HCT116 (cell line): Measurements from ENCODE around the gene ITPK1. TPM values are rescaled to one million over a fixed set of nuclear protein-coding genes. Genes with fewer than 3 reads are reported as not detected.

Experiments
- ATAC-seq: fragments of 200-7000 bp; cut with Tn5 transposase; 2 replicates; pipeline ENCODE4 v1.9.1; 2020; ENCODE audit warnings: mild to moderate bottlenecking, moderate library complexity
- BruUV-seq: library from RNA; stranded (reverse); fragments of 400-500 nt; replicated peaks from 2 replicates; lab custom pipeline; 2021; lab: Mats Ljungman, UMichigan
- CTCF ChIA-PET: fragments of 300-600 bp; sonication (Branson Sonifier 250); formaldehyde crosslinking; loops from one replicate; lab custom pipeline; 2021; ENCODE audit warnings: antibody characterized with exemption; lab: Charles Lee
- POLR2A ChIA-PET: fragments of 300-600, 350-600 bp; sonication (Branson Sonifier 250); formaldehyde crosslinking; loops from one replicate; lab custom pipeline; 2021; ENCODE audit warnings: antibody characterized with exemption; lab: Charles Lee
- RAD21 ChIA-PET, 2 experiments: fragments of 300-600 bp; sonication (Branson Sonifier 250); formaldehyde crosslinking; loops; one replicate each; lab custom pipeline; 2023; ENCODE audit warnings: low total read pairs in 2 of 2; ENCODE audit not compliant: uncharacterized antibody in 2 of 2, unreplicated experiment in 2 of 2, low non-redundant PET in 1 of 2; lab: Charles Lee
- DNase-seq: peaks from one replicate; pipeline ENCODE4 v3.0.0-alpha.2; 2010; ENCODE audit warnings: low read depth, low spot score
- H2AFZ ChIP-seq: fragments of 200-600 bp; shearing (Covaris generic), sonication (generic); 2 replicates; pipeline ENCODE4 v1.6.1; 2017; ENCODE audit warnings: low read depth, mixed run types, mixed read lengths, antibody characterized with exemption, low read length; ENCODE audit not compliant: poor library complexity, severe bottlenecking
- H3K27ac ChIP-seq: 2 replicates; pipeline ENCODE4 v1.5.1; 2012; ENCODE audit warnings: low read depth, low read length
- H3K27me3 ChIP-seq: fragments of 200-600 bp; sonication (generic); 2 replicates; pipeline ENCODE4 v1.6.1; 2016; ENCODE audit warnings: mixed run types, low read length, mixed read lengths; ENCODE audit not compliant: insufficient read depth
- H3K36me3 ChIP-seq, 2 experiments: fragments of 200-500 bp in 1 of 2; fragments of 200-600 bp in 1 of 2; sonication (Bioruptor generic) in 1 of 2; sonication (generic) in 1 of 2; 2 replicates each; pipeline versions ENCODE4 v1.5.1 to v1.6.1; 2014 to 2016; ENCODE audit warnings: low read length in 2 of 2, inconsistent platforms in 1 of 2, mixed read lengths in 1 of 2, mixed run types in 1 of 2; ENCODE audit not compliant: insufficient read depth in 2 of 2, control insufficient read depth in 1 of 2
- H3K4me1 ChIP-seq, 2 experiments: fragments of 200-600 bp in 1 of 2; sonication (generic) in 1 of 2; 2 replicates each; pipeline versions ENCODE4 v1.5.1 to v1.6.1; 2012 to 2017; ENCODE audit warnings: low read length in 2 of 2, inconsistent platforms in 1 of 2, mild to moderate bottlenecking in 1 of 2, mixed read lengths in 1 of 2, mixed run types in 1 of 2, moderate library complexity in 1 of 2; ENCODE audit not compliant: insufficient read depth in 2 of 2, control insufficient read depth in 1 of 2
- H3K4me2 ChIP-seq: fragments of 200-600 bp; sonication (generic); 2 replicates; pipeline ENCODE4 v1.6.1; 2017; ENCODE audit warnings: mixed run types, low read length, mixed read lengths
- H3K4me3 ChIP-seq, 2 experiments: fragments of 200-600 bp in 1 of 2; sonication (generic) in 1 of 2; replicated peaks in 1 of 2; 2 replicates each; pipeline ENCODE4 v1.5.1; 2011 to 2016; ENCODE audit warnings: low read length in 2 of 2, control low read depth in 1 of 2, low read depth in 1 of 2, mild to moderate bottlenecking in 1 of 2, mixed read lengths in 1 of 2, mixed run types in 1 of 2
- H3K79me2 ChIP-seq: fragments of 200-600 bp; sonication (generic); 2 replicates; pipeline ENCODE4 v1.6.1; 2017; ENCODE audit warnings: mild to moderate bottlenecking, mixed run types, low read length, moderate library complexity, mixed read lengths; ENCODE audit not compliant: insufficient read depth
- H3K9ac ChIP-seq: fragments of 200-600 bp; sonication (generic); 2 replicates; pipeline ENCODE4 v1.6.1; 2016; ENCODE audit warnings: low read length, mixed read lengths
- H3K9me2 ChIP-seq: fragments of 200-600 bp; sonication (generic), shearing (Covaris generic); 2 replicates; pipeline ENCODE4 v1.6.1; 2017; ENCODE audit warnings: mixed run types, mild to moderate bottlenecking, moderate library complexity; ENCODE audit not compliant: insufficient read depth
- H3K9me3 ChIP-seq, 2 experiments: fragments of 200-500 bp in 1 of 2; fragments of 200-600 bp in 1 of 2; sonication (Bioruptor generic) in 1 of 2; sonication (generic) in 1 of 2; 2 replicates each; pipeline ENCODE4 v1.6.1; 2014 to 2017; ENCODE audit warnings: low read length in 2 of 2, mixed read lengths in 2 of 2, inconsistent platforms in 1 of 2, low read depth in 1 of 2, mild to moderate bottlenecking in 1 of 2, mixed run types in 1 of 2, moderate library complexity in 1 of 2; ENCODE audit not compliant: control insufficient read depth in 1 of 2, insufficient read depth in 1 of 2
- H4K20me1 ChIP-seq: fragments of 200-600 bp; sonication (generic), shearing (Covaris generic); 2 replicates; pipeline ENCODE4 v1.6.1; 2017; ENCODE audit warnings: mixed run types, mild to moderate bottlenecking, moderate library complexity; ENCODE audit not compliant: insufficient read depth
- CEBPB ChIP-seq: IDR thresholded peaks from 2 replicates; pipeline ENCODE4 v1.6.1; 2012; ENCODE audit warnings: low read depth
- ELF1 ChIP-seq: IDR thresholded peaks from 2 replicates; pipeline ENCODE4 v1.6.1; 2012; ENCODE audit warnings: low read depth, borderline replicate concordance
- JUND ChIP-seq: IDR thresholded peaks from 2 replicates; pipeline ENCODE4 v1.6.1; 2012
- REST ChIP-seq: IDR thresholded peaks from 2 replicates; pipeline ENCODE4 v1.6.1; 2012; ENCODE audit warnings: low read depth
- SIN3A ChIP-seq: IDR thresholded peaks from 2 replicates; pipeline ENCODE4 v1.6.1; 2012; ENCODE audit warnings: low read depth
- TCF7L2 ChIP-seq: IDR thresholded peaks from 2 replicates; pipeline ENCODE4 v1.7.0; 2011; ENCODE audit warnings: borderline replicate concordance, inconsistent platforms; ENCODE audit not compliant: insufficient read depth, insufficient read length; ENCODE audit errors: extremely low read depth
- ZNF274 ChIP-seq: fragments of 200-500 bp; sonication (Bioruptor generic); IDR thresholded peaks from 2 replicates; pipeline ENCODE4 v1.6.1; 2014; ENCODE audit warnings: mild to moderate bottlenecking, low read depth, low read length, inconsistent platforms
- intact Hi-C: fragments of 100-400 bp; cut with micrococcal nuclease; formaldehyde crosslinking; loops from 2 replicates; pipeline ENCODE4 v1.10.0; 2022
- total RNA-seq: library from RNA; stranded (reverse); gene quantifications from one replicate; pipeline ENCODE4 v1.2.1, GENCODE V29; 2021; ENCODE audit not compliant: unreplicated experiment
- TF ChIP-seq, protein P1 (sequence below): IDR thresholded peaks from 2 replicates; pipeline ENCODE4 v1.6.1; 2011; ENCODE audit warnings: mild to moderate bottlenecking, low read length, moderate library complexity; ENCODE audit not compliant: insufficient replicate concordance; ENCODE audit errors: extremely low read depth

The ITPK1 gene
- total RNA-seq, 1 experiment from 2014 or later = 70.2 TPM

- no peaks in the 10 kb centered on the region for H3K79me2 ChIP-seq
- no peak overlapping the region for H2AFZ ChIP-seq
- no peaks in the 10 kb centered on the region for H4K20me1 ChIP-seq
- H3K9me2 ChIP-seq = no peaks in the 10 kb centered on the region
- intact Hi-C loops = loop anchor here (10.0 kb wide), 1 partner anchor 948 kb away; no protein-coding TSS in a partner anchor
- RAD21 ChIA-PET = no interaction called here
- no peak for ATAC-seq
- H3K36me3 ChIP-seq = peaks cover 0 to 5% of the 10 kb centered on the region in 2 experiments; a peak in 2 of 4 replicates
- no peak overlapping the region for H3K4me3 ChIP-seq
- CTCF ChIA-PET = no interaction called here
- no peak overlapping the region for H3K27ac ChIP-seq
- H3K9me3 ChIP-seq = no peaks in the 10 kb centered on the region
- TF ChIP-seq SIN3A (no peak), REST (no peak), CEBPB (no peak), ELF1 (no peak), TCF7L2 (no peak), ZNF274 (no peak), JUND (no peak)
- TF ChIP-seq, protein P1, sequence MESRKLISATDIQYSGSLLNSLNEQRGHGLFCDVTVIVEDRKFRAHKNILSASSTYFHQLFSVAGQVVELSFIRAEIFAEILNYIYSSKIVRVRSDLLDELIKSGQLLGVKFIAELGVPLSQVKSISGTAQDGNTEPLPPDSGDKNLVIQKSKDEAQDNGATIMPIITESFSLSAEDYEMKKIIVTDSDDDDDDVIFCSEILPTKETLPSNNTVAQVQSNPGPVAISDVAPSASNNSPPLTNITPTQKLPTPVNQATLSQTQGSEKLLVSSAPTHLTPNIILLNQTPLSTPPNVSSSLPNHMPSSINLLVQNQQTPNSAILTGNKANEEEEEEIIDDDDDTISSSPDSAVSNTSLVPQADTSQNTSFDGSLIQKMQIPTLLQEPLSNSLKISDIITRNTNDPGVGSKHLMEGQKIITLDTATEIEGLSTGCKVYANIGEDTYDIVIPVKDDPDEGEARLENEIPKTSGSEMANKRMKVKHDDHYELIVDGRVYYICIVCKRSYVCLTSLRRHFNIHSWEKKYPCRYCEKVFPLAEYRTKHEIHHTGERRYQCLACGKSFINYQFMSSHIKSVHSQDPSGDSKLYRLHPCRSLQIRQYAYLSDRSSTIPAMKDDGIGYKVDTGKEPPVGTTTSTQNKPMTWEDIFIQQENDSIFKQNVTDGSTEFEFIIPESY = no peak
- TF ChIP-seq, all 23 proteins: peak for 0
- H3K4me2 ChIP-seq = no peak overlapping the region
- no peak overlapping the region for H3K9ac ChIP-seq
- H3K4me1 ChIP-seq = peaks cover 12 to 18% of the 10 kb centered on the region in 2 experiments
- no TSS peak for BruUV-seq
- H3K27me3 ChIP-seq = no peaks in the 10 kb centered on the region
- no peak for DNase-seq
- POLR2A ChIA-PET = no interaction called here
Observed at GRCh38 chr14:92956961-92957360, 158.8 kb downstream of the ITPK1 start.
